Neuron (in vitro differentiated cells): ENCODE measurements around the gene BOK.

ENCODE experiments used
- H2AFZ ChIP-seq: one replicate; pipeline ENCODE4 v1.6.1; 2013; ENCODE audit warnings: low read depth, mild to moderate bottlenecking, inconsistent platforms, low read length, moderate library complexity
- H3K27me3 ChIP-seq: one replicate; pipeline ENCODE4 v1.6.1; 2013; ENCODE audit warnings: low read length; ENCODE audit not compliant: insufficient read depth
- H3K36me3 ChIP-seq: one replicate; pipeline ENCODE4 v1.6.1; 2013; ENCODE audit warnings: low read length; ENCODE audit not compliant: insufficient read depth
- H3K4me1 ChIP-seq: one replicate; pipeline ENCODE4 v1.6.1; 2013; ENCODE audit warnings: low read length; ENCODE audit not compliant: insufficient read depth
- H3K4me3 ChIP-seq: 2 replicates; pipeline ENCODE4 v1.5.1; 2013; ENCODE audit warnings: mild to moderate bottlenecking, low read length, moderate library complexity
- H3K9me3 ChIP-seq: one replicate; pipeline ENCODE4 v1.6.1; 2013; ENCODE audit warnings: low read length

The BOK gene

GRCh38 chr2:241532168-241532567, 26.4 kb upstream of the BOK start:
- Histone ChIP-seq H3K4me3 (no peak overlapping the region), H2AFZ (no peak overlapping the region), H3K36me3 (no peaks in the 10 kb centered on the region), H3K27me3 (peaks cover 2% of the 10 kb centered on the region), H3K9me3 (no peaks in the 10 kb centered on the region), H3K4me1 (peaks cover 6% of the 10 kb centered on the region)

- peaks cover 2% of the 10 kb centered on the region for H3K27me3 ChIP-seq
- peaks cover 6% of the 10 kb centered on the region for H3K4me1 ChIP-seq
- H3K36me3 ChIP-seq: no peaks in the 10 kb centered on the region
- no peaks in the 10 kb centered on the region for H3K9me3 ChIP-seq
- no peak overlapping the region for H3K4me3 ChIP-seq
- H2AFZ ChIP-seq: no peak overlapping the region
These were observed 25.6 kb upstream of the BOK start for GRCh38 chr2:241532733-241533601.

GRCh38 chr2:241534293-241534692, 24.3 kb upstream of the BOK start:
- peaks cover 2% of the 10 kb centered on the region for H3K27me3 ChIP-seq
- H2AFZ ChIP-seq: no peak overlapping the region
- no peaks in the 10 kb centered on the region for H3K36me3 ChIP-seq
- peaks cover 14% of the 10 kb centered on the region for H3K4me1 ChIP-seq
- H3K4me3 ChIP-seq: no peak overlapping the region
- no peaks in the 10 kb centered on the region for H3K9me3 ChIP-seq

GRCh38 chr2:241534701-241535375, 23.7 kb upstream of the BOK start:
- Histone ChIP-seq H3K36me3 (no peaks in the 10 kb centered on the region), H3K4me1 (peaks cover 19% of the 10 kb centered on the region), H3K27me3 (peaks cover 2% of the 10 kb centered on the region)

GRCh38 chr2:241535871-241536655, 22.5 kb upstream of the BOK start:
- Histone ChIP-seq H3K4me1 (peaks cover 29% of the 10 kb centered on the region), H3K36me3 (no peaks in the 10 kb centered on the region), H3K9me3 (no peaks in the 10 kb centered on the region), H3K4me3 (no peak overlapping the region), H2AFZ (no peak overlapping the region), H3K27me3 (no peaks in the 10 kb centered on the region)

More at GRCh38 chr2:241534701-241535375, 23.7 kb upstream of the BOK start:
- Histone ChIP-seq H3K4me3 (no peak overlapping the region), H2AFZ (no peak overlapping the region), H3K9me3 (no peaks in the 10 kb centered on the region)

- Histone ChIP-seq H3K36me3 (no peaks in the 10 kb centered on the region), H3K27me3 (peaks cover 4% of the 10 kb centered on the region), H3K4me1 (peaks cover 29% of the 10 kb centered on the region), H2AFZ (no peak overlapping the region), H3K4me3 (no peak overlapping the region), H3K9me3 (no peaks in the 10 kb centered on the region)
These were observed 19.5 kb upstream of the BOK start for GRCh38 chr2:241538838-241539615.

DNA sequence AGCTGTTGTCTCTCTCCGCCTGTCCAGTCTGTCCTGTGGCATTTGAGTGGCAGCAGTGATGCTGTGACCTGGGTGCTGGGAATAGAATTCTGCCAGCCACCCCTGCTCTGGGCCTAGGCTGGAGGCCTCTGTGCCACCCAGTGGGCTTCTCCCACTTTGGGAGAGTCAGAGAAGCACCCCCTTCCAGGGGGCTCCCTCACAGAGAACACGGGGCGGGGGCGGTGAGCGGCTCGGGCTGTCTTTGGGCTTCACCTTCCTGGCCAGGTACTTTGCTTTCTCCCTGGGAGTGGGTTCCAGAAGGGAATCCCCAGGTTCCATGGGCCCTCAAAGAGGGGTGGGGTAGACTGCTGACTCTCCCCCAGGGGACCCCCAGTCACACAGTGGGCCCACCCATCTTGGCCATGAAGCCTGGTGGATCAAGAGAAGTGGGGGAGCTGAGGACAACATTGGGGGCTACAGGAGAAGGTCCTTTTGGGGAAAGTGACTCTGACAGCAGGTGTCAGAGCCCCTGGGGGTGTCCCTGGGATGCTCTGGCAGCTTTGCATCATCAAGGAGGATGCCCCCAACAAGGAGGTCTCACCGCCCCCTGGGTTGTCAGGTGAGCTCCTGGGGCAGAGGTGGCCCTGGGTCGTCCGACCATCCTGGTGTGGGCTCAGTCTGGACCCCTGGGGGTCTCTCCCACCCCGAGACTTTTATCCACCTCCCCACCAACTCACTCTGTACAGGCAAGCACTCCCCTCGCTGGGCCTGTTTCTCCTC, 18.8 kb upstream of the BOK start:
- Histone ChIP-seq H3K9me3 (no peaks in the 10 kb centered on the region), H3K4me3 (no peak overlapping the region), H2AFZ (no peak overlapping the region), H3K27me3 (peaks cover 4% of the 10 kb centered on the region), H3K4me1 (peaks cover 27% of the 10 kb centered on the region), H3K36me3 (no peaks in the 10 kb centered on the region)

DNA sequence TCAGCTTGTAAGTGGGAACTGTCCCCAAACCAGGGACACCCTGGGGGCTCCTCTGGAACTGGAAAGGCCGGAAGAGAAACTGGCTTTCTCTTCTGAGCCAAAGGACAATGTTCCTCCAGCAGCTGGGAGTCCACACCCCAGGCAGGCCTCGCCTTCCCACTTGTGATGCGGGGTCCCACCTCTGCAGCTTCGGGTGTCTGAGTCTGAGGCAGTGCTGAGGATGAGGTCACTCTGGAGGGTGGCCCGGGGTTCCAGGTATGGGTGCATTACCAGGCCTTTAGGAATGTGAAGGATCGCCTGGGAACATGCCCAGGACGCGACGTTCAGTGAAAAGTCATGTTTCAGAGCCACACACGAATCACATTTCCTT, 18.2 kb upstream of the BOK start:
- peaks cover 23% of the 10 kb centered on the region for H3K4me1 ChIP-seq
- H3K9me3 ChIP-seq: no peaks in the 10 kb centered on the region
- no peaks in the 10 kb centered on the region for H3K36me3 ChIP-seq
- no peak overlapping the region for H2AFZ ChIP-seq
- H3K4me3 ChIP-seq: no peak overlapping the region
- peaks cover 4% of the 10 kb centered on the region for H3K27me3 ChIP-seq

GRCh38 chr2:241540771-241541561, 17.6 kb upstream of the BOK start:
- H3K9me3 ChIP-seq: no peaks in the 10 kb centered on the region
- no peaks in the 10 kb centered on the region for H3K36me3 ChIP-seq
- peaks cover 4% of the 10 kb centered on the region for H3K27me3 ChIP-seq
- H2AFZ ChIP-seq: no peak overlapping the region
- no peak overlapping the region for H3K4me3 ChIP-seq
- H3K4me1 ChIP-seq: peaks cover 23% of the 10 kb centered on the region

GRCh38 chr2:241541564-241542277, 16.8 kb upstream of the BOK start:
- Histone ChIP-seq H3K27me3 (peaks cover 4% of the 10 kb centered on the region), H3K36me3 (no peaks in the 10 kb centered on the region), H3K4me1 (peaks cover 29% of the 10 kb centered on the region), H2AFZ (no peak overlapping the region), H3K9me3 (no peaks in the 10 kb centered on the region), H3K4me3 (no peak overlapping the region)

- Histone ChIP-seq H3K27me3 (peaks cover 4% of the 10 kb centered on the region), H3K4me3 (no peak overlapping the region), H3K36me3 (no peaks in the 10 kb centered on the region), H3K4me1 (peaks cover 34% of the 10 kb centered on the region), H2AFZ (no peak overlapping the region), H3K9me3 (no peaks in the 10 kb centered on the region)
These were observed 16.3 kb upstream of the BOK start for GRCh38 chr2:241542278-241542605.
